Central memory CD4-positive, alpha-beta T cell (primary cell): ENCODE measurements around the gene MTCH1.

Experiments
- DNase-seq: peaks from one replicate; pipeline ENCODE4 v3.0.0; 2022
- total RNA-seq, 3 experiments: gene quantifications; one replicate each; lab custom pipeline; 2026; lab: John Stamatoyannopoulos, UW

The MTCH1 gene, protein sequence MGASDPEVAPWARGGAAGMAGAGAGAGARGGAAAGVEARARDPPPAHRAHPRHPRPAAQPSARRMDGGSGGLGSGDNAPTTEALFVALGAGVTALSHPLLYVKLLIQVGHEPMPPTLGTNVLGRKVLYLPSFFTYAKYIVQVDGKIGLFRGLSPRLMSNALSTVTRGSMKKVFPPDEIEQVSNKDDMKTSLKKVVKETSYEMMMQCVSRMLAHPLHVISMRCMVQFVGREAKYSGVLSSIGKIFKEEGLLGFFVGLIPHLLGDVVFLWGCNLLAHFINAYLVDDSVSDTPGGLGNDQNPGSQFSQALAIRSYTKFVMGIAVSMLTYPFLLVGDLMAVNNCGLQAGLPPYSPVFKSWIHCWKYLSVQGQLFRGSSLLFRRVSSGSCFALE
- 134 to 366 (median 216) reads per million in 3 experiments for total RNA-seq

DNA sequence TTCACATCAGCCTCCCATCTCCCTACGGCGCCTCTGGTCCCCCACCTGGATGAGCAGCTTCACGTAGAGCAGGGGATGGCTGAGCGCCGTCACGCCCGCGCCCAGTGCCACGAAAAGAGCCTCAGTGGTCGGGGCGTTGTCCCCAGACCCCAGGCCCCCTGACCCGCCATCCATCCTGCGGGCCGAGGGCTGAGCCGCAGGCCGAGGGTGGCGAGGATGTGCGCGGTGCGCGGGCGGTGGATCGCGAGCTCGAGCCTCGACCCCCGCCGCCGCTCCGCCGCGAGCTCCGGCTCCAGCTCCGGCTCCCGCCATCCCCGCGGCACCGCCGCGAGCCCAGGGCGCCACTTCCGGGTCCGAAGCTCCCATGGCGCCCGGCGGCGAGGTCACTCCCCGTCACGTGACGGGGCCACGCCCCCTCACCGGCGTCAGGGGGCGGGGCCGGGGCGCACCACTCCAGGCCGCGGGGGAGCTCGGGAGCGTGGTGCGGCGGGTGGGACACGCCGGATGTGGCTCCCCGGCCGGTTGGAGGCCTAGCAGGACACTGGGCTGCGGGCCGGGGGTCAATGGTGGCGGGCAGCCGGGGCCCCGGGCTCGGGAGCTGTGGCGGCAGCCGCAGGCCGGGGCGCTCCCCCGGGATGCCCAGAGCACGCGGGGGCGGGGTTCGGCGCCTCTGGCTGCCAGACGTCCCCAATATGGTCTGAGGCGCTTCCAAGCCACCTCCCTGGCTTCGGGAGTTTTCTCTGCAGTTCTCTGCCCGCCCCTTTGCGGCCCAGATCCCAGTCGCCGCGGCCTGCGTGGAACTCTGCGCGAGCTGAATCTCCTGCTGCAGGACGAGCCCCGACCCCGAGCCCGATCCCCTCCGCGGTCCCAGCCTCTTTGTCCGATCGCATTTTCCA lies at the start of gene MTCH1:
TSS of gene MTCH1 (minus strand) at position 389 of the 896 bp plus-strand sequence. CDS start at position 366, 23 bp downstream.
- DNase-seq = peak; percentile 86

DNA sequence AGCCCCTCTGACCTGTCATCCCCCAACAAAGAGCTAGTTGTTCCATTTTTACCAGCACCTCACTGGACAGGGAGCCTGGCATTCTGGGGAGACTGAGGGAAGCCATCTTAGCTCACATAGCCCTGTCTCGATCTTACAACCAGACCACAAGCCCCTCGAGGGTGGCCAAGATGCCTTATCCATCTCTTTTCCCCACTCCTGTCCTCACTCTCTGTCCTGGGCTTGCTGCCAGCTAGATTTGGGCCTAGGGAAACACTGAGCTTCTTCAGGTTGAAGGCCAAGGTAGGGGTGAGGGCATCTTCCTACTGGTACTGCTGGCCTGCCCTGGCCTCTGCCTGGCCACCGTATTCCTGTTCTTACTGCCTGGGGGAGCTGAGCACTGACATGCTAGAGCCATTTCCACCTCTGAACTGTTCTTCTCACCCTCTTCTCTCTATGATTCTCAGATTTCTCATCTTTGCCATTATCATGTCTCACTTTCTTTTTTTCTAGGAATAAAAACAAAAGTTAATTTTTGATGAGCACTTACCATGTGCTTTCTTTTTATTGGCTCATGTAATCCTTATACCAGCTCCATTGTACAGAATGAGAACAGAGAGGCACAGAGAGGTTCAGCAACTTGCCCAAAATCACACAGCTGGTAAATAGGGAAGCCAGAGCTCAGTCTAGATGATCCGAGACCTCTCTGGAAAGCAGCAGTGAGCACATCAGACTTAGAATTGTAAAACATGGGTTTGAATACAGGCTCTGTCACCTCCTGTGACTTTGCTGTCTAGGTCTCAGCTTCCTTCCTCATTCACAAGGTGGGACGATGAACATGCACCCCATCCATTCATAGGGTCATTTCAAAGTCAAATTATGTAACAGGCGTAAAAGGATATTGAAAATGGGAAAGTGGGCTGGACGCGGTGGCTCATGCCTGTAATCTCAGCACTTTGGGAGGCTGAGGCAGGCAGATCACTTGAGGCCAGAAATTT lies 48.1 kb upstream of the MTCH1 start:
- DNase-seq = no peak

DNA sequence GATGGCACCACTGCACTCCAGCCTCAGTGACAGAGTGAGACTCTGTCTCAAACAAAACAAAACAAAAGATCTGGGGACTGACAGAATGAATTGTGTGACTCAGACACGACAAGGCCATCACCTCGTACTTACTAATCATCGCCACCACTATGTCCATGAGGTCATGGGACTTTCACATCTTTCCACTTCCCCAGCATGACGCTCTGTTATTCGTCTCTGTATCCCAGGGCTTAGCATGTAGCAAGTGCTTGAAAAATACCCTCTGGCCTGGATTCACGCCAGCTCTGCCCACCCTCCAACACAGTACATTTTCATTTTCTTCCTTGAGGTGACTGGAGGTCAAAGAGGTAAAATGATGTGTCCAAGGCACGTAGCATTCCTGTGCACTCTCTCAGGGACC lies 47.3 kb upstream of the MTCH1 start:
- no peak for DNase-seq

DNA sequence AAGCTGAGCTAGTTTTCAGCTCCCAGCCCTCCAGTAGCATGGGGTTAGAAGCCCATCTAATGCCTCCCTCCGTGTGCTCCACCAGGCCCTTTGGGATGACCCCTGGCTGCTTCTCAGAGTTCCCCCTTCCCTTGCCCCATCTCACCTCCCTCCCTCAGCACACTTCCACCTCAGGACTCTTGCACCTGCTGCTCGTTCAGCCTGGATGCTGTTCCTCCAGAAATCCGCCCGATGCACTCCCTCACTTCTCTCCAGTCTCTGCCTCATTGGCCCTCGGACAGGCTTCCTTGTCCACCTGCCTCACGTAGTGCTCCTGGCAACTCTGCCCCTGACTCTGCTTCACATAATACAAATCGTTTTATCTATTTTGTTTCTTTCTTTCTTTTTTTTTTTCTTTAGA lies 46.2 kb upstream of the MTCH1 start:
- DNase-seq = no peak

DNA sequence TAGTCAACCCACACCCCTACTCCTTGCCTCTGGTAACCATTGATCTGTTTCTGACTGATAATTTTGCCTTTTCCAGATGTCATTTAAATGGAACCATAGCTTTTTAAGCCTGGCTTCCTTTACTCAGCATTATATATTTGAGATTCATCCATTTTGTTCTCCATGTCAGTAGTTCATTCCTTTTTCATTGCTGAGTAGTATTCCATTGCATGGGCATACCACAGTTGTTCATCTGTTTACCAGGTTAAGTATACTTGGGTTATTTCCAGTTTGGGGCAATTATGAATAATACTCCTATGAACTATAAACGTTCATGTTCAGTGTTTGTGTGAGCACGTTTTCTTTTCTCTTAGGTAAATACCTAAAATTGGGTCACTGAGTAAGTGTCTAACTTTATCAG lies 44.6 kb upstream of the MTCH1 start:
- DNase-seq = no peak

DNA sequence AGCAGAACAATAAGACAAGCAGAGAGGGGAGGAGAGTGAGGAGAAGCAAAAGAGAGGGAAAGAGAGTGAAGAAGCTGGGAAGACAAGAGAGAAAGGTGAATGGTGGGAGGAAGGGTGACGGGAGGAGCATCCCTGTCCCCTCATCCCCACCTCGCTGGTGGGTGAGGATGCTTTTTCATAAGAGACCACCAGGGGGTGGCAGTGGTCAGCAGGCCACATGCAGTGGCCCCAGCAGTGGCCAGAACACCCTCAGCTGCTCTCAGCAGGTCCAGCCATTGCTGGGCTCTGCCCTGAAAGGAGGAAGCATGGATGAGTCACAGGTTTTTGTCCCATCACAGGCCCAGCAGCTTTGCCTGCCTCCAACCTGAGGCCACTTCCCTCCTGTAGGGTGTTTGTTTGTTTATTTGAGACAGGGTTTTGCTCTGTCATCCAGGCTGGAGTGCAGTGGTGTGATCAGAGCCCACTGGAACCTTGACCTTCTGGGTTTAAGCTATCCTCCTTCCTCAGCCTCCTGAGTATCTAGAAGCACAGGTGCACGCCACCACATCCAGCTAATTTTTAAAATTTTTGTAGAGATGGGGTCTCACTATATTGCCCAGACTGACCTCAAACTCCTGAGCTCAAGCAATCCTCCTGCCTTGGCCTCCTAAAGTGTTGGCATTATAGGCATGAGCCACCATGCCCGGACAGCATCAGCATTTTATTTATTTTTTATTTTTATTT lies 43.4 kb upstream of the MTCH1 start:
- DNase-seq = peak; percentile 24

DNA sequence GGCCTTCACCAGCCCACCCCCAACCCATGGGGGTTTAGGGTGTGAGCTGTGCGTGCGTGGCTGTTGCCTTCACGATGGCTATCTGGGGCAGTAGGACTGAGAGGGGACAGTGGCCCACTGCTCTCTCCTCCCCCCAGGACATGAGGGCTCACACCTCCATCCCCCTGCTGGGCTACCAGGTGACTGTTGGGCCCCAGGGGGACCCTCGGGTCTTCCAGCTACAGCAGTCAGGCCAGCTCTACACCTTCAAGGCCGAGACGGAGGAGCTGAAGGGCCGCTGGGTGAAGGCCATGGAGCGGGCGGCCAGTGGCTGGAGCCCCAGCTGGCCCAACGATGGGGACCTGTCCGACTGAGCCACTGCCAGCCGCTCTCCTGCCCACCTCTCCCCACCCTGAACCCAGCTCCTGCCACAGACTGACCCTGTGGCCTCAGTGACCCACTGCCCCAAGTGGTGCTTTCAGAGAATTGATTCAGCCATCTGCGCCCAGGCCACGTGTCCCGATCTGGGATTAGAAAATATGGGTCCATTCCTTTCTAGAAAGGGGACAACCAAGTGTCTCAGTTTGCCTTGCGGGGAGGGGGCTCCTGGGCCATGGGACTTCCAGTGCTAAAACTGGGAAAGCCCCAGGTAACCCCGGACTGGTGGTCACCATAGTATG lies 41.9 kb upstream of the MTCH1 start:
- no peak for DNase-seq

DNA sequence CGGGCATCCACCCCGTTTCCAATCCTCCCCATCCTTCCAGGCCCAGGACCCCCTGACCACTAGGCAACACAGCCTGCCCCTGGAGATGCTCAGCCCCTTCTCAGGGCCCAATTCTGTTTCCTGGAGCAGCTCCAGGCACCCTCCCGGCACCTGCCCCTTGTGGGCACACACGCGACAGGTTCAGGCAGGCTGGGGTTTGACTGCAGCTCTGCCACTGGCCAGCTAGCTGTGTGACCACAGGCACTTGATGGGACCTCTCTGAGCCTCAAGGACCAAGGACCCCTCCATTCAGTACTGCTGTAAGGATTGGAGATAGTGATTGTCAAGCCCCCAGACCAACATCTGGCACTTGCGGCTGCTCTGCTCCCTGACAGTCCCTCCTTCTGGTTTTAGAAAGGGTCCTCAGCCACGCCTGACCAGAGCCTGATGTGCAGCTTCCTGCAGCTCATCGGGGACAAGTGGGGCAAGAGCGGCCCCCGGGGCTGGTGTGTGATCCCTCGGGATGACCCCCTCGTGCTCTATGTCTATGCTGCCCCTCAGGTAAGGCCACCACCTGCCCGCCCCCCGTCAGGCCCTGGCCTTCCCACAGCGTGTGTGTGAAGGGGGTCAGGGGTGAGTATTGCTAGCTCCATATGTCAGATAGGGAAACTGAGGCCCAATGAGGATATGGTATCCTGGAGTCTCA lies 41.2 kb upstream of the MTCH1 start:
- DNase-seq = no peak

DNA sequence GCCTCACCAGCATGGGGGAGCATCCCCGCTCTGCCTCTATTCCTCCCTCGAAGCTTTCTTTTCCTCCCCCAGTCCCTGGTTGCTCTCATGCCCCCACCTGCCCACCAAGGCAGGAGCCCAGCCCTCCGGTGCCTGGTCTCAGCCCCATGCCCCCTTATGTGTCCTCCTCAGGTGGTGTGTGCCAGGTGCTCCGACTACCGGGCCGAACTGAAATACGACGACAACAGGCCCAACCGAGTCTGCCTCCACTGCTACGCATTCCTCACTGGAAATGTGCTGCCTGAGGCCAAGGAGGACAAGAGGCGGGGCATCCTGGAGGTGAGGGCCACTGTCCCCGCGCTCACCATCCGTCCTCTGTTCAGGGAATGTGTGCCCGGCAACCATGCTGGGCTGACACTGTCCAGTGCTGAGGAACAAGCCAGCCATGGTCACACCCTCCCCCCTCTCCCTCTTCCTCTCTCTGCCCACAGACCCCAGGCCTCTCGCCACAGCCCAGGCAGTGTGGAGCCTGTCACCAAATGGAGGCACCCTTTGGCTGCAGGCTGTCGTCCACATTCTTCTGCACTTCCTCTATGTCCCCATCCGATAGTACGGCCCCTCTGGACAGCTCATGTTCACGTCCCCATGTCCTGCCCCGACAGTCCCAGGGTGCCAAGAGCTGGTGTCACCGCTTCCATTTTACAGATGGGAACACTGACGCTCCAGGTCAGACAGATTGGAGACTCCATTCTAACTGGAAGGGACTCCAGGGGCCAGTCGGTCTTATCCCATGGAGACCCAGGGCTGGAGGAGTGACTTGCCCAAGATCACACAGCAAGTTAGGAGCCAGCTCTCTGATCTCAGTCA lies 39.8 kb upstream of the MTCH1 start:
- no peak for DNase-seq

DNA sequence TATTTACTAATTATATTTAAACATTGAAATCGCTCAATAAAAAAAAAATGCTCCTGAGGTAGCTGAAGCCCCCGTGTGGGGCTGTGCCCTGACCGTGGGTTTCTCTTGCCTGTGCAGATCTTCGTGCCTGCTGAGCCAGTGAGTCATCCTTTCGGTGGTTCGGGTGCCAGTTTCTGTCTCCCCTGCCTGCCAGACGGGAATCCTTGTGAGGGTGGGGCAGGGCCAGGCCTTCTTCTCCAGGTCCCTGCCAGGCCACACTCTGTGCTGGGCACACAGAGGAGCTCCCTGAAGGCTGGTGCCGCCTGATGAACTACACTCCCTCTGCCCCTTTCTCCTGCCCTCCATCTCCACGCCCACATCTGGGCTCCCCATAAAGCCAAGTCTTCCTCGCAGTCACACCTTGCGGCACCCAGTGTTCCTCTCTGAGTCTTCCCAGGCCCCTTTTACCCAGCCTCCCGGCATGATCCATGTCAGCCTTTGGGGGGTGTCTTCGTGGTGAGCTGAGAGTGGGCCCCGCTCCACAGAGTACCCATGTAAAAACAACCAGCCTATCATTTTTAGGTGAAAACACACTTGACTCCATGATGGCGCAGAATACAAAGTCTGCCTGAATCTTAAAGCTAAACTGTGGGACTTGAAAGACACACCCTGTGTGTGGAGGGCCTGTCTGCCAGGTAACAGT lies 38.8 kb upstream of the MTCH1 start:
- DNase-seq = no peak

DNA sequence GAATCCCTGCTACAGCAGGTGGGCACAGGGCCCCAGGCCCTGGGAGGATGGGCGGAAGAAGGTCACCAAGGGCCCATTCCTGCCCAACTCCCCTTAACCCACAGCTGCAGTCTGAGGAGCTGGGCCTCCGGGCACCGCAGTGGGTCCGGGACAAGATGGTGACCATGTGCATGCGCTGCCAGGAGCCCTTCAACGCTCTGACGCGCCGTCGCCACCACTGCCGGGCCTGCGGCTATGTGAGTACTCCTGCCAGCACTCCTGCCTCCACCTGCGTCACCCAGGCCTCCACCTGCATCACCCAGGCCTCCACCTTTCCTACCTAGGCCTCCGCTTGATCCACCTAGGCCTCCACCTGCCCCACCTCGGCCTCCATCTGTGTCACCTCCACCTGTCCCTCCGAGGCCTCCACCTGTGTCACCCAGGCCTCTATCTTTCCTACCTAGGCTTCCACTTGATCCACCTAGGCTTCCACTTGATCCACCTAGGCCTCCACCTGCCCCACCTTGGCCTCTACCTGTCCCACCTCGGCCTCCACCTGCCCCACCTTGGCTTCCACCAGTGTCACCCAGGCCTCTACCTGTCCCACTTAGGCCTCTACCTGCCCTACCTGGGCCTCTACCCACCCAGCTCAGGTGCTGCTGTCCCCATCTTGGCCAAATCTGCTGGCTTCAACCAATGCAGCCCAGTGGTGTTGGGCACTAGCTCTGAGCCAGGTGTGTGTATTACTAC lies 36.3 kb upstream of the MTCH1 start:
- no peak for DNase-seq

DNA sequence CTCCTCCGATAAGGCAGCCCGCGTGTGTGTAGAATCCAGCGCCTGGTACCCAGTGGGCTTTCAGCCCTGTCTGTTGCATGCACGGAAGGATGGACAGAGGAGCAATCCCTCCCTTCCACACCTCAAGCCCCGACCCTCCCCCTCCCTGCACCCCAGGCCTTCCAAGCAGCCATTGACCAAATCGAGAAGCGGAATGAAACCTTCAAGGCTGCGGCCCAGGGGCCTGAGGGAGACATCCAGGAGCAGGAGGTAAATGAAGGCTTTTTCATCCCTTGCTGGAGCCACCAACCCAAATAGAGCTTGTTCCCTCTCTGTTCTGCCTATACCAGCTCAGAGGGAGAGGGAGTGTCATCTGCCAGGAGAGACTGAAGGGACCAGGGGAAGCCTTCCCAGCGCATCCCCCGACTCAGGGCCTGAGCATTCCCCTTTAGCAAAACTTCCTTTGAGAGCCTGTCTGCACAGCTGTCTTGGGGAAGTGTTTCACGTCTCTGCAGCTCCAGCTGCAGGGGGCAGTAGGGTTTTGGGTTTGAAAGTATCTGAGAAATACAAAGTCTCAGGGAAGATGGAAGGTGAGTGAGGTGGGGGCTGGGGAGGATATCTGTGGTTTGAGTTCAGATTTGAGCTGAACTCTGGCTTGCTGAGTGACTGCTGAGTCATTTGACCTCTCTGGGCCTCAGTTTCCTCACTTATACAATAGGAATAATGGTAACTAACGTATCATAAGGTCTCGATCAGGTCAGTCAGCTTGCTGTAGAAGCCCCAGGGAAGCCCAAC lies 35.5 kb upstream of the MTCH1 start:
- peak; percentile 78 for DNase-seq

DNA sequence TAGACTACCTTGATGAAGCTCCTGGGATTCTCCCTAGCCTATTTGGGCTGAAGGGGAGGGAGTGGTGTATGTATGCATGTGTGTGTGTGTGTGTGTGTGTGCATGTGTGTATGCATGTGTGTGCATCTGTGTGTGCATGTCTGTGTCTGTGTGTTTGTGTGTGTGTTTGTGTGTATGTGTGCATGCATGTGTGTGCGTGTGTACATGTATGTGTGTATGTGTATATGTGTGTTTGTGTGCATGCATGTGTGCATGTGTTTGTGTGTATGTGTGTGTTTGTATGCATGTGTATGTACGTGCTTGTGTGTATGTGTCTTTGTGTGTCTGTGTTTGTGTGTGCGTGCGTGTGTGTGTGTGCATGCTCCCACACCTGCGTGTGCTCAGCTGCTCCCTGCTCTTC lies 34.8 kb upstream of the MTCH1 start:
- no peak for DNase-seq

DNA sequence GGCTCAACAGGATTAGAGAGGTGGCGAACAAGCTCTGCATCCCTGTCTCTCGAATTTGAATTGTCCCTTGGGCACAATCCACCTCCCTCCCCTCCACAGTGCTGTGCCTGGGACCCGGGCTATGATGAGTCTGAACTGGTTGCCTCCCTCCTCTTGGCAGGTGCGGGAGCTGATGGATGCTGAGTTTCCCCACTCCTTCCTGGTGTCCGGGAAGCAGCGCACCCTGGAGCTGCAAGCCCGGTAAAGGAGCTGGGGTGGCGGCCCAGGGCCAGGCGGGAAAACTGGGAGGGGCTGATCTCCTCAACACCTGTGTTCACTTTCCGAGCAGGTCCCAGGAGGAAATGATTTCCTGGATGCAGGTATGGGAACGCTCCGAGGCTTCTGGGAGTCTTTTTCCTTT lies 34.4 kb upstream of the MTCH1 start:
- DNase-seq = no peak

DNA sequence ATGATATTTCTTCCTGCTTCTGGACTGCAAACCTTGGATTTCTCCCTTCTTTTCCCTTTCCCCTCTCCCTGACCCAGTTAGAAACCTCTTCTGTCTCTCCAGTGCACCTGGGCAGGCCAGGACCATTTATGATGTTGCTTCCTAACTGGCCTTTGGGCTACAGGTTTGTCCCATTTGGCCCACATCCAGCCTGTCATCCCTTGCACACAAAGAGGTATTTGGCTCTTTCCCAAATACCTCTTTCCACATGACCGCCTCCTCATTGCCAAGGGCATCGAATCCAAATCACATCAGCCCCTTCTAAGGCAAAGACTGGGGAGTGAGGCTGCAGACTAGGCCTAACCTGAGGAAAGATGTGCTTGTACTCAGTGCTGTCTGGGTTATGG lies 33.1 kb upstream of the MTCH1 start:
- no peak for DNase-seq

DNA sequence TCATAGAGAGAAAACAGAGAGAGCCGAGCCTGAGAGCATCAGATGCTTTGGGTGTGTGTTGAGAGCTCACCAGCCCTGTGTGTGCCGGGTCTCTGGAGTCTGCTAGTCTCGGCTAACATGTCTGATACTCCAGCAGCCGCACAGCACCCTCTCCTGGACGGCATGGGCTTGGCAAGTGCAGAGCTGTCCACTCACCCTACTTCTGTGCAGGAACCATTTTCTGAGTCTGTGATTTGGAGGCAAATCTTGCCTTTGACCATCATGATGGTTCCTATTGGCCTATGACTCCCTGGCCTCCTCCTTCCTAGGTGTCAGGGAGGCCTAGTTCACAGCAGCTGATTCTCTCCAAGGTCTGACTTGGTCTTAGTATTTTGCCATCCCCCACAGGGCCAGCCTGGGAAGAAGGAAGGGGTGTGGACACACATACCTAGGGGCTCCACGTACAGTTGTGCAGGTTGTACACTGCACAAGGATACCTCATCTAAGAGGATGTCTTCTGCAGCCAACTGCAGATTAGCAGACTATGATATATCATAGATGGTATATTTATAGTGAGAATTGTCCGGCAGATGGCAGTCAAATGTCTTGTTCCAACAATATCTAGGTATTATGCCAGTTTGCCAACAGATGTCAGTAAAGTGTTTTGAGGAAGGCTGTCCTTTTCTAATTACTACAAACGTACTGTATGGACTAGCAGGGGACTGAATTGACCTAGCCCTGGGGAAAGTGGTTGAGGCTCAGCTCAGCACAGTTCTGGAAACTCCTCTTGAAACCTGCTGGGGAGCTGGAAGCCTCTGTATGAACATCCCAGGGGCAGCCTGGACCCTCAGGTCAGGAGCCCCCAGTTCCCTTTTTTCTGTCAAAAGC lies 32.4 kb upstream of the MTCH1 start:
- DNase-seq = peak; percentile 81
